H1 (cell line): ENCODE measurements around the gene MPP4. TPM values are rescaled to one million over a fixed set of nuclear protein-coding genes. Genes with fewer than 3 reads are reported as not detected.

Experiments
- CHD7 ChIP-seq: fragments of 300-600 bp; sonication (generic); IDR thresholded peaks from 2 replicates; pipeline ENCODE4 v1.7.1; 2012; ENCODE audit warnings: low read length, moderate library complexity, mild to moderate bottlenecking, inconsistent platforms; ENCODE audit not compliant: insufficient replicate concordance
- polyA plus RNA-seq, 7 experiments: library from polyadenylated mRNA; depleted of rRNA in 3 of 7; stranded (reverse) in 5 of 7; unstranded in 2 of 7; fragments of >200 nt in 5 of 7; fragments of 200-250 nt in 2 of 7; gene quantifications; 1 replicate in 5 of 7; 2 replicates in 1 of 7; 4 replicates in 1 of 7; pipeline versions ENCODE4 v1.2.1 to v1.2.3, GENCODE V29; 2011 to 2013; ENCODE audit warnings: missing spikeins in 2 of 7, mixed read lengths in 2 of 7
- total RNA-seq: library from RNA; stranded (reverse); fragmentation: NEBNext Ultra II Directional; extraction: Animal tissue kit (Norgen Biotek cat#: 25700); gene quantifications from 2 replicates; pipeline ENCODE4 v1.2.1, GENCODE V29; 2021

MPP4 gene
- total and polyA plus RNA-seq, 2 of the 8 experiments (the other 6 are each of a cell fraction or from before 2014, with no cell fraction given): not detected

GRCh38 chr2:201697899-201698298 is 545 bp downstream of the MPP4 start (continued):
- TF ChIP-seq CHD7: no peak
